GM21528 (cell line): ENCODE measurements around the gene AGXT2.

Experiments used
- ATAC-seq: cut with Tn5 transposase; IDR thresholded peaks from one replicate; pipeline ENCODE4 v1.9.1; 2021; ENCODE audit warnings: mild to moderate bottlenecking, moderate library complexity; ENCODE audit not compliant: unreplicated experiment, low FRiP score

Gene AGXT2

DNA sequence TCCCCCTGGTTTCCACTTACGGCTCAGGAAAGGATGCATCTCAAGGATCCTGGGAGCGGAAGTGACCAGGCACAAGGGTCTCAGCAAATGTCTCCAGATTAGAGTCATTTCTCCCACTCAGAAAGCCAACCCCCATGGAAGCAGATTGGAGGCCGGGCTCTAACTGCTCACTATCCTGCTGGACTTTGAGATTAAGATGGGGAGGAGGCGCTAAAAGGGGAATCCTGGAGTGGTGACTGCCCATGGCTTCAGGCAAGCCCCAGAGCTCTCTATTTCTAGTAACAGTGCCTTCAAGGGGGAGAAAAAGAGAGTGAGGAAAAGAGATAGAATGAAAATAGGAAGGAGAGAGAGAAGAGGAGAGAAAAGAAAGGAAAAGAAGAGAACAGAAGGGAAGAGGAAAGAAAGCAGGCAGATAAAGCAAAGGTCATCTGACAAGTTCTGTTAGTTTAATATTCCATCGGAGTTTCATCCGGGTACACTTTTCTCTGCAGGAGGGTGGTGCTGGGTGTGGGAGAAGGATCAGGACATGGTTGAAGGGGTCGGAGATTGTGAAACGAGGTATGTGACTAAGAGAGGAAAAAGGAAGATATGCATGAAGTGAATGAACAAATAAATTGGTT lies at the start of gene AGXT2:
Gene AGXT2 (minus strand): TSS at position 165 of the 620 bp plus-strand sequence. CDS start 57 bp downstream, at position 108.
- no peak for ATAC-seq

GRCh38 chr5:35096932-35097331 lies 49.2 kb upstream of the AGXT2 start:
- no peak for ATAC-seq

DNA sequence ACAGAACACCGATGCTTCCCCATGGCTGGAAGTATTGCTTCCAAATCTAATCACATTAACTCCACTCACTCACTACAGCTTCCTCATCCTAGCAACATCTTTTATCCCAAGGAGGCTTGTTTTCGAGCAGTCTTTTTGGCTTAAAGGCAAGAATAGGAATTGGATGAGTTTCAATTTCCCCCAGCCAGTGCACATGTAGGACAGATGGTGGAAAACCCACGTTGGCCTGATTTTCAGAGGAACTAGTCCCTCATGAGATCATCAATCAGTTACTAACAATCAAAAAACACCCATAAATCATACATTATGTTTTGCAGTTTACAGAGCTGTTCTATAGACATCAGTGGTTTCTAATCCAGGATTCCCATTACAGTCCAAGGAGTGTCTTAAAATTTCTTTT lies 48.5 kb upstream of the AGXT2 start:
- no peak for ATAC-seq

- no peak for ATAC-seq
These were observed 47.6 kb upstream of the AGXT2 start for GRCh38 chr5:35095366-35095765.

GRCh38 chr5:35094948-35095347 lies 47.2 kb upstream of the AGXT2 start:
- no peak for ATAC-seq

GRCh38 chr5:35092703-35093102 lies 45.0 kb upstream of the AGXT2 start:
- ATAC-seq, result no peak

DNA sequence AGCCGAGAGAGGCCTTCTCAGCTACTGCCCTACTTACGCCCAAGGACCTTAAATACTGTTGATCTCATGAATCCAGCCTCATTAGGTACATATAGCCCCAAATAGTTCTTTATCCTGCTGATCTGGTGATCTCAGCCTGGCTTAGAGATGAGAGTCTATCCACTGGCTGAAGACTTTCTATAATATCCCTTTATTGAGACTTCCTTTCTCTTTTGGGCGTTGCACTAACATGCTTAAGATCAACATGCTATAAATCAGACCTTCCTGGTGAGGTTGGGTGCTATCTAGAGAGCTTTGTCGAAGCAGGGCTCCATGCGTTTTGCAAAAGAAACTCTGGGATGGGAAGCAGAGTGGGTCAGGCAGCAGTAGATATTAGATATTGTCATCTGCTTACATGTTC lies 44.0 kb upstream of the AGXT2 start:
- ATAC-seq, result no peak

DNA sequence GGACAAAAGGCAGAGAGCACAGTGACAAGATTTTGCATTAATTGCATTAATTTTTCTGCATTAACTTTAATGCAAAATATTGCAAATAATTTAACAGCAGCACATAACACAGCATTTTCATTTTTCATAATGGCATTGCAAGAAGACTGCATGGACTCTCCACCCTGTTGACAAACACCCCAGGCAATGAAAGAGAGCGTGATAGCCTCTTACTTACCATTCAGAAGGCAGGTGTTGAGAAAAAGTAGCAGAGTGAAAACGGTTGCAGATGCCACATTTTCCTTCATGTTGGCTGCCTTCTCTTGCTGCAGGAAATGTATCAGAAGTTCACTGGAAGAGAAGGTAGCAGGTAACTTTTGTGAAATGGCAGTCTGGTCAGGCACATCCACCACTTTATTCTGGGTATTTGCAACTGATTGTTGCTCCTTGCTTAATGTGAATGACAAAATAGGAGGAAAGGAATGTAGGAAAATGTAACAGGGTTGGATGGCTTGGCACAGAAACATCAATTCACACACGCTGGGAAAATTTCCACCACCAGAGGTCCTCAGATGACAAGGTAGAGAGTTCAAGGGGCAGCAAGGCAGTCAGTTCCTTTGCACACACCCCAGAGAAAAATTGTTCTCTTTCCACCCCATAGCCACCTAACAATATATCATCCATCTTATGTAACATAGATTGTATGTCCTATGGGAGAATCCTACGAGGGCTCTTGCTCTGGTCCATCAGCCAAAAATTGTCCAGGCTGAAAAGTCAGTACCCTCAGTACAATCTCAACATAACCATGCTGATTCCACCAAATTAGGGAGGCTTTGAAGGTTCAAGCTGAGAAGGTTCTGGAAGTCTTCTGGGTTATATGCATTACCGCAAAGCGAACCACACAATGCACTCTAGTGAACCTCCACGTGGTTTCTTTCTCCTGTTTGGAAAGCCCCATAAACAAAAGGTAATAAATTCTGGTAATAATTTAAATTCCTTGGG lies 41.9 kb upstream of the AGXT2 start:
- ATAC-seq, result no peak

DNA sequence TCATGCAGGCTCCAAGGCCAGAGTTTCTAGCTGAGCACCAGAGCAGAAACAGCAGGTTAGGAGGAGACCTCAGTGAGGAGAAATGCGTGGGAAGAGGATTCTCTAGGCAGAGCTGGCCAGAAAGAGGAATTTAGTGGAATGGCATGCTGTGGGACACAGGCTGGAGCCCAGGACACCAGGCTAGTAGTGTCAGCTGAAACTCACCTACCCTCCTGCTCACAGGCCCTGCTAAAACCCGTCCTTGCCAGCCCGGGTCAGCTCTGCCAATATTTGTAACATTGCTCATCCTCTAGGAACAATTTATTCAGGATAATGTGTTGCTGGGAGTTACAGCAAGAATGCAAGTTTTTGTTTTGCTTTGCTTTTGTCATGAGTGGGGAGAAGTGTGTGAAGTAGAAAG lies 40.2 kb upstream of the AGXT2 start:
- ATAC-seq, result no peak

DNA sequence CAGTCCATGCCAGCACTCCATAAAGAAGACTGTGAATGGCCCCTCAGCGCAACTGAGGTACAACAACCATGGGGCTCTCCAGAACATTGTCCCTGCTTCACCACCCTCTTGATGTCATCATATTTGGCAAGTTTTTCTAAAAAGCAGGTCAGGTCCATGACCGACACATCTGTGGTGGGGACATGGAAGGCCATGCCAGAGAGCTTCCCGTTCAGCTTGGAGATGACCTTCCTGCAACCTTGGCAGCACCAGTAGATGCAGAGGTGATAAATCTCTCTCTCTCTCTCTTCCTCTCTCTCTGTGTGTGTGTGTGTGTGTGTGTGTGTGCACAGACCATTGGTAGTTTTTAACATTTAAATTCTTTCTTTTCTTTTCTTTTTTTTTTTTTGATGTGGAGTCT lies 35.4 kb upstream of the AGXT2 start:
- no peak for ATAC-seq

DNA sequence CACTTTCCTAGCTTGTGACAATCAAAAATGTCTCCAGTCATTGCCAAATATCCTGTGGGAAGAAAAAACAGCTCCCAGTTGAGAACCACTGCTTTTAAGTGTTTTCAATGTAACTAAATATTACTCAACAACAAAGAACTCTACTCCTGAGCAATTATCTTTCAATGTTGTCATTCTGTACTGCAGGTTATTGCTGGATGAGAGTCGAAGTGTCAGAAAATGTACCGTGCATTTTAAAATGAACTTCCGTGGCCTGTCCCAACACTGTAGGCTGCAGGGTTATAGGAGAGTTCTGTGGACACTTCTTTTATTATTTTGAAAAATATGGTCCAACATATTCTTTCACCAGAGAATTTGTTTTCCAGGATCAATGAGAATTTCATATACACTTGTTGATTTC lies 34.8 kb upstream of the AGXT2 start:
- ATAC-seq, result no peak

GRCh38 chr5:35081134-35081533 lies 33.4 kb upstream of the AGXT2 start:
- no peak for ATAC-seq

- no peak for ATAC-seq
These were observed 25.4 kb upstream of the AGXT2 start for GRCh38 chr5:35073160-35073559.

- ATAC-seq, result no peak
These were observed 21.4 kb upstream of the AGXT2 start for GRCh38 chr5:35069188-35069587.

- ATAC-seq, result no peak
These were observed 20.2 kb upstream of the AGXT2 start for GRCh38 chr5:35067985-35068384.

- ATAC-seq, result no peak
These were observed 18.6 kb upstream of the AGXT2 start for GRCh38 chr5:35066260-35066795.

- ATAC-seq, result no peak
These were observed 15.7 kb upstream of the AGXT2 start for GRCh38 chr5:35063414-35063813.

- no peak for ATAC-seq
These were observed 13.5 kb upstream of the AGXT2 start for GRCh38 chr5:35061211-35061770.

DNA sequence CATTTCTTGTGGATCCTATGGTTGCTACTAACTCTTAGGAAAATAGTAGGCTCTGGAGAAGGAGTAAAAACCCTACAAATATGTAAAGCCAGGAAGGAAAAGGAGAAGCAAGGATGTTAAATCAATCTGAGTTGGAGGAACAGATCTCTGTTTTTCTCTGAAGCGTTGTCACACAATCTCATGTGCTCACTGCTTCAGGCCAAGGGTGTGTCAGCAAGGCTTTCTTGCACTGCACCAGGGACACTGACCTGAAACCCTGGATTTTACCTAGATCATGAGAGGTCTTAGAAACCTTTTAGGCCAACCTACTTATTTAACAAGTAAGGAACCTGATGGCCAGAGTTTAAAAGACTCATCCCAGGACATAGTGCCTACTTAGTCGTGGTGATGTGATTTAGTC lies 12.5 kb upstream of the AGXT2 start:
- ATAC-seq, result no peak

DNA sequence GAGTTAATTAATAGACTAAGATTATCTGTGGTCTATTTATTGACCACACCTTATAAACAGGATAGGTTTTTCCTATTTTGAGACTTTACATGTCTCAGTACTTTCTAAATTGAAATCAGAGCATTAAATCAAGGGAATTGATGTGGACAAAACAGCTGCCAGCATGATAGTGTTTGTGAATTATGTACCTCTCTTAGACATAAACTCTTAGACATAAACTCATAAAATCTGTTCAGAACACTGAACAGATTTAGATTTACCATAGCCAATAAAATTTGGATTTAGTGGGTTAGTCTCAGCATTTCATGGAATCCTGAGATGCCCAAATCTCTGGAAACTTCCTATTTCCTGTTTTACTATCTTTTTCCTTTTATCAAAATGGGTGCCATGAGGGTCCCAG lies 11.5 kb upstream of the AGXT2 start:
- no peak for ATAC-seq

DNA sequence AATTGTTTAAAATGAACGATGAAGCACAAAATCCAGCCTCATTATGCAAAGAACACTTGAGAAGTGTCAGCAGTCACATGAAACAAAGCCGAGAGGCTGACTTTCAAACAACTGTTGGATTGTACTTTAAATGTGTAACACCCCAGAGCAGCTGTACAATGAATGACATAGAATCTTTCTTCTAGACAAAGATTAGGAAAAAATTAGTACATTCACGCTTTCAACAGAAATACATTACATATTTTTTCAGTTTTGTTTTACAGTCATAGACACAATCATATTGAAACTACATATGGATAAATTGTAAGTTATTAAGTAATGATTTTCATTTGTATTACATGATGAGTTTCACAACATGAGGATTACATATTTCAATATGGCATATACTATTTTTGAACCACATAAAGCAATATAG lies 10.6 kb upstream of the AGXT2 start:
- ATAC-seq, result peak; percentile 78
